Peyer's patch (tissue), 4 donors: ENCODE measurements around the gene EEF2. TPM values are rescaled to one million over a fixed set of nuclear protein-coding genes. Genes with fewer than 3 reads are reported as not detected.
"Not testable (repeated sequence)": the region's sequence is repeated elsewhere in the genome, so short reads cannot be mapped to it uniquely, and the experiment has no call there.

ENCODE experiments used
- DNase-seq, 3 donors: peaks; one replicate each; pipeline ENCODE4 v3.0.0-alpha.2; 2017 to 2019
- H3K27ac ChIP-seq, 4 donors: fragments of 200-600 bp; sonication (generic); one replicate each; pipeline ENCODE4 v1.5.1; 2016 to 2019
- H3K27me3 ChIP-seq, 2 donors: fragments of 200-600 bp; sonication (generic); one replicate each; pipeline ENCODE4 v1.5.1; 2019
- H3K36me3 ChIP-seq, 3 donors: fragments of 200-600 bp; sonication (generic); one replicate each; pipeline ENCODE4 v1.5.1; 2016 to 2019
- H3K4me1 ChIP-seq, 4 donors: fragments of 200-600 bp; sonication (generic); one replicate each; pipeline ENCODE4 v1.5.1; 2016 to 2019
- H3K4me3 ChIP-seq, 4 donors: fragments of 200-600 bp; sonication (generic); 1 replicate in 3 of 4; 2 replicates in 1 of 4; pipeline ENCODE4 v1.5.1; 2016 to 2019; ENCODE audit warnings: mild to moderate bottlenecking in 1 of 4
- H3K9me3 ChIP-seq, 4 donors: fragments of 200-600 bp; sonication (generic); one replicate each; pipeline ENCODE4 v1.5.1; 2016 to 2019; ENCODE audit warnings: mild to moderate bottlenecking in 1 of 4
- POLR2A ChIP-seq, 2 donors: fragments of 450-650 bp; IDR thresholded peaks; one replicate each; pipeline ENCODE4 v1.5.1; 2017; ENCODE audit warnings: antibody characterized with exemption in 2 of 2, mild to moderate bottlenecking in 2 of 2, moderate library complexity in 2 of 2
- total RNA-seq, 4 donors: library from RNA; depleted of rRNA; stranded (reverse); fragments of >200 nt; gene quantifications; one replicate each; pipeline ENCODE4 v1.1.0, GENCODE V29; 2016
- TF ChIP-seq, protein P1 (sequence below), 6 experiments: fragments of 450-650 bp in 4 of 6; fragments of 200-600 bp in 2 of 6; sonication (generic) in 1 of 6; IDR thresholded peaks; one replicate each; pipeline ENCODE4 v1.5.1; 2017 to 2019; ENCODE audit warnings: antibody characterized with exemption in 6 of 6, mild to moderate bottlenecking in 3 of 6, moderate library complexity in 1 of 6

EEF2 gene
- total RNA-seq, 4 donors from 2014 or later = 914 to 1,425 (median 1,203) TPM

DNA sequence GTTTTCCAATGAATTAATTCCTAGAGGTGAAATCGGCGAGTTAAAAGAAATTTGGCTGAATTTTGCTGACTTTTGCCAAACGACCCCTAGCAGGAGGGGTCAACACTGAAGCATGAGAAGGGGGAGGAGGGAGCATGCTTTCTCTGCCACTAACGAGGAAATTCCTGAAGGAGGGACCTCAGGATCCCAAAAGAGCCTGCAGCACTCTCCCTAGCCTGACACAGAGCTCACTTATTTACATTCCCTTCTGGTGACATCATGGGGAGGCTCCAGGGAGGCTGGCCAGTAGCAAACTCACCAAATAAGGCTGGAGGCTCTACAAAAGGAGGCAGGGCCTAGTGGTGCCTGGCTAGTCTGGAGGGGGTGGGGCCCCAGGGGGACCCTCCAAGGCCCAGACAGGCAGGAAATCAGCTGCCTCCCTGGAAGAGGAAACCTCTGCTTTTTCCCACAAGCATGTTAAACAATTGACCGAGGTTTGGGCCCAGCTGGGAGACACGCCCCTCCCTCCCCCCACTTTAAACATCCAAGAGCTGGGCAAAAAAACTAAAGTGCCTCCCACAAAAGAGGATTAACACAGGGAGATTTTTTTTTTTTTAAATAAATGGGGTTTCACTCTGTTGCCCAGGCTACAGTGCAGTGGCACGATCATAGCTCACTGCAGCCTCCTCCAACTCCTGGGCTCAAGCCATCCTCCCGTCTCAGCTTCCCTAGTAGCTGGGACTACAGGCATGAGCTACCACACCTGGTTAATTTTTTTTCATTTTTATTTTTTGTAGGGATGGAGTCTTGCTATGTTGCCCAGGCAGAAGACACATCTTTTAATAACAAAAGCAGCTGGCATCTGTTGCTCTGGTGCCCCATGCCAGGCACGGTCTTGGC lies 16.5 kb downstream of the EEF2 start:
- no peak for TF ChIP-seq POLR2A (IDR thresholded peaks at IDR 0.05)
- TF ChIP-seq, protein P1, sequence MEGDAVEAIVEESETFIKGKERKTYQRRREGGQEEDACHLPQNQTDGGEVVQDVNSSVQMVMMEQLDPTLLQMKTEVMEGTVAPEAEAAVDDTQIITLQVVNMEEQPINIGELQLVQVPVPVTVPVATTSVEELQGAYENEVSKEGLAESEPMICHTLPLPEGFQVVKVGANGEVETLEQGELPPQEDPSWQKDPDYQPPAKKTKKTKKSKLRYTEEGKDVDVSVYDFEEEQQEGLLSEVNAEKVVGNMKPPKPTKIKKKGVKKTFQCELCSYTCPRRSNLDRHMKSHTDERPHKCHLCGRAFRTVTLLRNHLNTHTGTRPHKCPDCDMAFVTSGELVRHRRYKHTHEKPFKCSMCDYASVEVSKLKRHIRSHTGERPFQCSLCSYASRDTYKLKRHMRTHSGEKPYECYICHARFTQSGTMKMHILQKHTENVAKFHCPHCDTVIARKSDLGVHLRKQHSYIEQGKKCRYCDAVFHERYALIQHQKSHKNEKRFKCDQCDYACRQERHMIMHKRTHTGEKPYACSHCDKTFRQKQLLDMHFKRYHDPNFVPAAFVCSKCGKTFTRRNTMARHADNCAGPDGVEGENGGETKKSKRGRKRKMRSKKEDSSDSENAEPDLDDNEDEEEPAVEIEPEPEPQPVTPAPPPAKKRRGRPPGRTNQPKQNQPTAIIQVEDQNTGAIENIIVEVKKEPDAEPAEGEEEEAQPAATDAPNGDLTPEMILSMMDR (IDR thresholded peaks at IDR 0.05) = no peak
- no peaks in the 10 kb centered on the region for H3K9me3 ChIP-seq
- H3K4me3 ChIP-seq = peak overlapping the region in 2 of 4 donors; percentile 98
- H3K36me3 ChIP-seq = peaks cover 0 to 30% (median 0%) of the 10 kb centered on the region in 3 donors
- peaks cover 0 to 55% (median 12%) of the 10 kb centered on the region in 4 donors for H3K4me1 ChIP-seq
- H3K27ac ChIP-seq = peak overlapping the region; percentile 95 to 99 (median 96)
- peak in 2 of 3 donors; percentile 64 to 84 for DNase-seq
- H3K27me3 ChIP-seq = no peaks in the 10 kb centered on the region

DNA sequence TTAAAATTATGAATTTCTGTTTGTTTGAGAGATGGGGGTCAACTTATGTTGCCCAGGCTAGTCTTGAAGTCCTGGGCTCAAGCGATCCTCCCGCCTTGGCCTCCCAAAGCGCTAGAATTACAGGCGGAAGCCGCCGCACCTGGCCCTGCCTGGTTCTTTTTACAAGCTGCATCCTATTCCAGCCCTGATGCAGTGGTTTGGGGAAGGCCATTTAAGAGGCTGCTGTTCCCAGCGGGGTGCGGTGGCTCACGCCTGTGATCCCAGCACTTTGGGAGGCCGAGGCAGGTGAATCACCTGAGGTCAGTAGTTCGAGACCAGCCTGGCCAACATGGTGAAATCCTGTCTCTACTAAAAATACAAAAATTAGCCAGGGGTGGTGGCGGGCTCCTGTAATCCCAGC lies 17.3 kb downstream of the EEF2 start:
- not testable (repeated sequence) for H3K9me3 ChIP-seq, DNase-seq, H3K27me3 ChIP-seq
- Histone ChIP-seq H3K4me1 (peaks cover 0 to 55% (median 12%) of the 10 kb centered on the region in 4 donors), H3K27ac (peak overlapping the region; percentile 59 to 99 (median 96)), H3K36me3 (peaks cover 0 to 38% (median 0%) of the 10 kb centered on the region in 3 donors), H3K4me3 (peak overlapping the region in 1 of 4 donors; percentile 6)

DNA sequence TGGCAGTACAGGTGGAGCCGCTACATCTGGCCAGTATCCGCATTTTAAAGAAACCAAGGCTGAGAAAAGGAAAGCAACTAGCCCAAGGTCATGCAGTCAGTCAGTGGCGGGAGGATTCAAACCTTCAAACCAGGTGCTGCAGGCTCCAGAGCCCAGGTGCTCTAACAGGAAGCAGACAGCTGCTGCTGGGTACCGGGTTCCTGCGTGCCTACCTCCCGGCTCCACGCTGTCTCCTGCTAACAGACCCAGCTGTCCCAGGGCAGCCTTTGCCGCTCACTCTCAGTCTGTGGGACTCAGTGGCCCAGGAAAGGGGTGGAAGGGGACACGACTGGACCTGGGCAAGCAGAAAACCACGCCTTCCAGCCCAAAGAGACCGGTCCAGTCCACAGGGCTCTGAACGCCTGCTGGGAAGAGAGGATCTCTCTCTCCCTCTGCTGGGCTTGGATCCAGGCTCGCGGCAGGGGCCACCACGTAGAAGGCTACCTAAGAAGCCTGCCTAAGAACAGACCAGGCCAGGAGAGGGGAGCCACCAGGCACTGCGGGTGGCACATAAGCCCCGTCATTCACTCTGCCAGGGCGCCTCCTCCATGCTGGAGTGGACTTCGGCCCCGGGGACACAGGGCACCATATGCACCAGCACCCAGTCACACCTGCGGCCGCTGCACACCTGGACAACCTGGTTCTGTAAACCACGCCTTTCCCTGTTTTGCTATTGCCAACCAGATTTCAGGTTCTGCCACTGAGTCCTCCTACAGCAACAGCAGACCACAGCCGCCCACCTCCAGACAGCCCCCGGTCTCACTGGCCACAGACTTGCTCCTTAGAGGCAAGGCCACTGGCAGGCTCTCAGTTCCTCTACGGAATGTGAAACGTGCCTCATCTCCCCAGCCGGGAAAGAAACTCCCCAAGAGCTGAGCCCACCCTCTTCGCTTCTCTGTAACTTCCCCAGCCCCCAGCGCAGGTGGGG lies 18.9 kb downstream of the EEF2 start:
- peak in 2 of 3 donors; percentile 93 to 94 for DNase-seq

GRCh38 chr19:3964256-3965194 lies 20.7 kb downstream of the EEF2 start:
- TF ChIP-seq, protein P1 (IDR thresholded peaks at IDR 0.05) = no peak
- no peak for TF ChIP-seq POLR2A (IDR thresholded peaks at IDR 0.05)
- no peaks in the 10 kb centered on the region for H3K9me3 ChIP-seq
- peaks cover 0 to 43% (median 3%) of the 10 kb centered on the region in 4 donors for H3K4me1 ChIP-seq
- peaks cover 0 to 73% (median 0%) of the 10 kb centered on the region in 3 donors for H3K36me3 ChIP-seq
- DNase-seq = no peak
- no peak overlapping the region for H3K27ac ChIP-seq
- H3K4me3 ChIP-seq = no peak overlapping the region
- no peaks in the 10 kb centered on the region for H3K27me3 ChIP-seq

More for the DNA sequence above, 18.9 kb downstream of the EEF2 start:
- peak; percentile 19 to 48 for TF ChIP-seq POLR2A (IDR thresholded peaks at IDR 0.05)
- TF ChIP-seq, protein P1 (IDR thresholded peaks at IDR 0.05) = no peak
- Histone ChIP-seq H3K4me1 (peaks cover 0 to 50% (median 8%) of the 10 kb centered on the region in 4 donors), H3K27me3 (no peaks in the 10 kb centered on the region), H3K9me3 (no peaks in the 10 kb centered on the region), H3K36me3 (peaks cover 0 to 54% (median 0%) of the 10 kb centered on the region in 3 donors), H3K27ac (peak overlapping the region; percentile 59 to 99 (median 92)), H3K4me3 (peak overlapping the region in 2 of 4 donors; percentile 37 to 39)

GRCh38 chr19:3963458-3964255 lies 21.6 kb downstream of the EEF2 start:
- TF ChIP-seq, protein P1 (IDR thresholded peaks at IDR 0.05) = no peak
- TF ChIP-seq POLR2A (IDR thresholded peaks at IDR 0.05) = no peak
- DNase-seq = no peak
- peaks cover 0 to 77% (median 0%) of the 10 kb centered on the region in 3 donors for H3K36me3 ChIP-seq

More at GRCh38 chr19:3963458-3964255, 21.6 kb downstream of the EEF2 start:
- H3K4me3 ChIP-seq = no peak overlapping the region
- H3K27me3 ChIP-seq = no peaks in the 10 kb centered on the region
- no peaks in the 10 kb centered on the region for H3K9me3 ChIP-seq
- no peak overlapping the region for H3K27ac ChIP-seq
- peaks cover 0 to 35% (median 0%) of the 10 kb centered on the region in 4 donors for H3K4me1 ChIP-seq
